PFSK-1 (cell line): Measurements from ENCODE around the gene DPP6.

Experiments
- FOXP2 ChIP-seq: optimal IDR thresholded peaks from 2 replicates; pipeline ENCODE3; 2011; ENCODE audit warnings: borderline replicate concordance, control low read depth, inconsistent platforms; ENCODE audit not compliant: insufficient read depth; ENCODE audit errors: extremely low read length, extremely low read depth
- POLR2AphosphoS5 ChIP-seq: IDR thresholded peaks from 2 replicates; pipeline ENCODE4 v1.6.1; 2012; ENCODE audit warnings: low read depth, mild to moderate bottlenecking, control low read depth, low read length, moderate library complexity
- SIN3A ChIP-seq: IDR thresholded peaks from 2 replicates; pipeline ENCODE4 v1.6.1; 2012; ENCODE audit warnings: mild to moderate bottlenecking, low read length, moderate library complexity, borderline replicate concordance; ENCODE audit not compliant: insufficient read depth
- TAF1 ChIP-seq: IDR thresholded peaks from 2 replicates; pipeline ENCODE4 v1.6.1; 2012; ENCODE audit warnings: low read length, control low read depth, borderline replicate concordance; ENCODE audit not compliant: insufficient read depth
- TF ChIP-seq, protein P1 (sequence below), 2 experiments: IDR thresholded peaks; 2 replicates each; pipeline versions ENCODE4 v1.6.1 to v1.8.0; 2011 to 2012; ENCODE audit warnings: low read depth in 2 of 2, low read length in 2 of 2, control low read depth in 1 of 2, inconsistent platforms in 1 of 2, mild to moderate bottlenecking in 1 of 2, moderate library complexity in 1 of 2; ENCODE audit not compliant: insufficient read depth in 1 of 2

GRCh38 chr7:154256150-154256549 lies 204.0 kb downstream of the DPP6 start:
- TF ChIP-seq, protein P1, sequence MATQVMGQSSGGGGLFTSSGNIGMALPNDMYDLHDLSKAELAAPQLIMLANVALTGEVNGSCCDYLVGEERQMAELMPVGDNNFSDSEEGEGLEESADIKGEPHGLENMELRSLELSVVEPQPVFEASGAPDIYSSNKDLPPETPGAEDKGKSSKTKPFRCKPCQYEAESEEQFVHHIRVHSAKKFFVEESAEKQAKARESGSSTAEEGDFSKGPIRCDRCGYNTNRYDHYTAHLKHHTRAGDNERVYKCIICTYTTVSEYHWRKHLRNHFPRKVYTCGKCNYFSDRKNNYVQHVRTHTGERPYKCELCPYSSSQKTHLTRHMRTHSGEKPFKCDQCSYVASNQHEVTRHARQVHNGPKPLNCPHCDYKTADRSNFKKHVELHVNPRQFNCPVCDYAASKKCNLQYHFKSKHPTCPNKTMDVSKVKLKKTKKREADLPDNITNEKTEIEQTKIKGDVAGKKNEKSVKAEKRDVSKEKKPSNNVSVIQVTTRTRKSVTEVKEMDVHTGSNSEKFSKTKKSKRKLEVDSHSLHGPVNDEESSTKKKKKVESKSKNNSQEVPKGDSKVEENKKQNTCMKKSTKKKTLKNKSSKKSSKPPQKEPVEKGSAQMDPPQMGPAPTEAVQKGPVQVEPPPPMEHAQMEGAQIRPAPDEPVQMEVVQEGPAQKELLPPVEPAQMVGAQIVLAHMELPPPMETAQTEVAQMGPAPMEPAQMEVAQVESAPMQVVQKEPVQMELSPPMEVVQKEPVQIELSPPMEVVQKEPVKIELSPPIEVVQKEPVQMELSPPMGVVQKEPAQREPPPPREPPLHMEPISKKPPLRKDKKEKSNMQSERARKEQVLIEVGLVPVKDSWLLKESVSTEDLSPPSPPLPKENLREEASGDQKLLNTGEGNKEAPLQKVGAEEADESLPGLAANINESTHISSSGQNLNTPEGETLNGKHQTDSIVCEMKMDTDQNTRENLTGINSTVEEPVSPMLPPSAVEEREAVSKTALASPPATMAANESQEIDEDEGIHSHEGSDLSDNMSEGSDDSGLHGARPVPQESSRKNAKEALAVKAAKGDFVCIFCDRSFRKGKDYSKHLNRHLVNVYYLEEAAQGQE (IDR thresholded peaks at IDR 0.05; ENCODE audit: insufficient read depth in 1 of 2, low read depth in 2 of 2, low read length in 2 of 2) = no peak
- TF ChIP-seq SIN3A = no peak
- TF ChIP-seq TAF1 = no peak
- no peak for TF ChIP-seq POLR2AphosphoS5
- no peak for TF ChIP-seq FOXP2
